GM19240 (cell line): Measurements from ENCODE around the gene CLDN4.
"Not testable (repeated sequence)": the region's sequence is repeated elsewhere in the genome, so short reads cannot be mapped to it uniquely, and the experiment has no call there.

Experiments used
- DNase-seq: peaks from one replicate; pipeline ENCODE4 v3.0.0; 2011; ENCODE audit warnings: low spot score; ENCODE audit not compliant: insufficient read length

The CLDN4 gene

DNA sequence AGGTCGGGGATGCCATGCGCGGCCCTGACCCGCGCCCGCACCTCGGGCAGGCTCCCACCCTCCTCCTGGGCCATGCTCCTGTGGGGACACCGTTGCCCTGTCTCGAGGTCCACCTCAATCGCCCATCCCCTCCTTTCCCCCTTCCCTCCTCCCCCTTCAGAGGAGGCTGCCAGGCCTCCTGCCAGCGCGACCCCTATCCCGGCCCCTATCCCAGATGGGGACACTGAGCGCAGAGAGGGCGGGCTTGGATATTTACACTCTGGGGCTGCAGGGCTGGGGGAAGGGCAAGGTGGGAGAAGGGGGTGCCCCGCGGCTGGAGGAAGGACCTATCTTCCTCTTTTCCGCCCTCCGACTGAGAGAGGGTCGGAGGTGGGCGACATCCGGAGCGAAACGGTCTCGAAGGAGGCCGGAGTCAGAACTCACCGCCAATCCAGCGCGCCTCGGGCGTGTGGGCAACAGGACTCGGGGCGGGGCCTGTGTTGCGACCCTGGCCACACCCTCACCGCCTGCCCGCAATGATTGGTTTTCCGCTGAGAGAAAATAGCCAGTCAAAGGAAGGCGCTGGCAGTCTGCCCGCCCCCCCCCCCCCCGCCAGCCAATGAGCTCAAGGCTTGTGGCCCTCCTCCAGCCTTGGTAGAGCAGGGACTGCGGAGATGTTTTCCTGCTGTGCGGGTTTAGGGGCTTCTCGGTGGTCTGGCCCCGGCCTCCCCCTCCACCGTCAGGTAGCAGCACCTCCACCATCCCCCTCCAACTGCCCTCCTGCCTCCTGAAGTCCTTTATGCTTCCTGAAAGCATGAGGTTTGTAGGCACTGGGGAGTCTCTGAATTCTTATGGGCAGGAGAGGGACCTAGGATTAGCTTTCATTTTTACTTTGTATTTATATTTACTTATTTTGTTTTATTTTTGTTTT, 11.5 kb downstream of the CLDN4 start, which contains the start of gene METTL27:
Gene METTL27 (minus strand): TSS at position 450 of the 910 bp plus-strand sequence. CDS start 376 bp downstream, at position 74.
- peak; percentile 98 for DNase-seq

DNA sequence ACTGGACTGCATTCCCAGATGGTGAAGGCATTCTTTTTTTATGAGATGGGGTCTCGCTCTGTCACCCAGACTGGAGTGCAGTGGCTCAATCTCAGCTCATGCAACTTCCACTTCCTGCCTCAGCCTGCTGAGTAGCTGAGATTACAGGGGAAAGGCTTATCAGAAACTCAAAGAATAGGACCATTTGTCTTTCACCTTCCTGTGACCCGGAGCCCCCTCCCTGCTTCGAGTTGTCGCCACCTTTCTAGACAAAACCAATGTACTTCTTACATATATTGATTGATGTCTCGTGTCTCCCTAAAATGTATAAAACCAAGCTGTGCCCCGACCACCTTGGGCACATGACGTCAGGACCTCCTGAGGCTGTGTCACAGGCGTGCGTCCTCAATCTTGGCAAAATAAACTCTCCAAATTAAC, 13.3 kb downstream of the CLDN4 start:
- DNase-seq: no peak

- DNase-seq: no peak
These were observed 14.2 kb downstream of the CLDN4 start for GRCh38 chr7:73844848-73845460.

DNA sequence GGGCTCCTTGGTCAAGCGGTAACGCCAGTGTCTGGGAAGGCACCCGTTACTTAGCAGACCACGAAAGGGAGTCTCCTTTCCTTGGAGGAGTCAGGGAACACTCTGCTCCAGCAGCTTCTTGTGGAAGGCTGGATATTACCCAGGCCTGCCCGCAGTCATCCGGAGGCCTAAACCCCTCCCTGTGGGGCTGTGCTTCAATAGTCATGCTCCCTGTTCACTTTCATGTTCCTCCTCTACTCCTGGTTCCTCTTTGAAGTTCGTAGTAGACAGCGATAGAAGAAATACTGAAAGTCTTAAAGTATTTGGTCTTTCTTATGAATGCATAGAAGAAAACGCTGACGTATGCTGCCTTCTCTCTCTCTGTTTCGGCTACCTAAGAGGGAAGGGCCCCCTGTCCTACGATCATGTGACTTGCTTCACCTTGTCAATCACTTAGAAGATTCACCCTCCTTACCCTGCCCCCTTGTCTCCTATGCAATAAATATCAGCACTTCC, 15.0 kb downstream of the CLDN4 start:
- DNase-seq: not testable (repeated sequence)

- no peak for DNase-seq
These were observed 17.3 kb downstream of the CLDN4 start for GRCh38 chr7:73847941-73848723.

- no peak for DNase-seq
These were observed 20.0 kb downstream of the CLDN4 start for GRCh38 chr7:73850781-73851207.

- no peak for DNase-seq
These were observed 20.9 kb downstream of the CLDN4 start for GRCh38 chr7:73851410-73852338.

DNA sequence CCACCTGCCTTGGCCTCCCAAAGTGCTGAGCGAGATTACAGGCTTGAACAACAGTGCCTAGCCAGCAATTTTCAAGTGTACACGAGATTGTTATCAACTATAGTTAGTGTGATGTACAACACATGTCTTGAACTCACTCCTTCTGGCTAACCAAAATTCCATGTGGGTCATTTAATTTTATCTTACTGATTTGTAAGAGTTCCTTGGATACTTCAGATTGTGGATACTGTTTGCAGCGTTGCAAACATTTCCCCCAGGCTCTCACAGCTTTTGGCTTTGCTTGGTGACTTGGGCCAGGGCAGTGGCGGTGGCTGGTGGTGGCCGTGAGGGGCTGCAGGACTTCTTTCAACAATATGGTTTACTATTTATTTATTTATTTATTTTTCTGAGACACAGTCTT, 21.7 kb downstream of the CLDN4 start:
- DNase-seq: no peak

DNA sequence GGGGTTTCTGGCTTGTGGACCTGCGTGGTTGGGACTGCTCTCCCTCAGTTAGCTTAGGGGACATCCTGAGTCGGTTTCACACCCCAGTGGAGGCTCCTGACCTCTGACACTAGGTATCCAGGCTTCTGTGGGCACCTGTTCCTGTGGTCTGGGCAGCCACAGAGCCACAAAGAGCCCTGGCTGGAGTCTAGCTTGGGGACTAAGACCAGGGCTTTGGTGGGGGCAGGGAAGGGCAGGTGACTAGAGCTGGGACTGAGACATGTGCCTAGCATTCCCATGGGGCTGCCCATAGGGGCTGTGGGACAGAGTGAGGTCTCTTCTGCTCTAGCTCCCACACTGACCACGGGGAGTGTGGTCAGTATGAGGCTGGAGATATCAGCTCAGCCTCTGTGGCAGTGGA, 26.1 kb downstream of the CLDN4 start:
- no peak for DNase-seq

DNA sequence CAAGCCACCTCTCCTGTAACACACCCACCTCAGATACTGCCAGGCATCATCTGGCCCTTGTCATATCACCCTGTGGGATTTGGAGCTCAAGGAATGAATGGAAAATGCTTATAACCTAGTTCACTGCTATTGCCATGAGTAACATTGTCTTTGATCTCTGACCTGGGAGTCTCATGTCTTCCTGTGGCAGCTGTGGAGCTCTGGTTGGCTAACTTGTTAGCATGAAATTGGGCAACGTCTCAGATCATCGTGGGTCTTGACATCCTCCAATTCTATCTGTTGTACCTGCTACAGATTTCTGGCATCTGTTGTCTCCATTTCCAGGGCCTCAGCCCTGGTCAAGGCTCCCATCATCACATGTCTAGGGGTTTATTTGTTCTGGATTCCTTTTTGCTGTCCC, 28.0 kb downstream of the CLDN4 start:
- DNase-seq: no peak

GRCh38 chr7:73860859-73861258, 30.1 kb downstream of the CLDN4 start, which contains the start of gene TMEM270:
Gene TMEM270, plus strand, starts transcription at chr7:73861159. Its CDS starts 36 bp downstream, at chr7:73861195.
- no peak for DNase-seq

- DNase-seq: no peak
These were observed 30.5 kb downstream of the CLDN4 start for GRCh38 chr7:73861305-73861704.

- no peak for DNase-seq
These were observed 34.4 kb downstream of the CLDN4 start for GRCh38 chr7:73864981-73865711.

DNA sequence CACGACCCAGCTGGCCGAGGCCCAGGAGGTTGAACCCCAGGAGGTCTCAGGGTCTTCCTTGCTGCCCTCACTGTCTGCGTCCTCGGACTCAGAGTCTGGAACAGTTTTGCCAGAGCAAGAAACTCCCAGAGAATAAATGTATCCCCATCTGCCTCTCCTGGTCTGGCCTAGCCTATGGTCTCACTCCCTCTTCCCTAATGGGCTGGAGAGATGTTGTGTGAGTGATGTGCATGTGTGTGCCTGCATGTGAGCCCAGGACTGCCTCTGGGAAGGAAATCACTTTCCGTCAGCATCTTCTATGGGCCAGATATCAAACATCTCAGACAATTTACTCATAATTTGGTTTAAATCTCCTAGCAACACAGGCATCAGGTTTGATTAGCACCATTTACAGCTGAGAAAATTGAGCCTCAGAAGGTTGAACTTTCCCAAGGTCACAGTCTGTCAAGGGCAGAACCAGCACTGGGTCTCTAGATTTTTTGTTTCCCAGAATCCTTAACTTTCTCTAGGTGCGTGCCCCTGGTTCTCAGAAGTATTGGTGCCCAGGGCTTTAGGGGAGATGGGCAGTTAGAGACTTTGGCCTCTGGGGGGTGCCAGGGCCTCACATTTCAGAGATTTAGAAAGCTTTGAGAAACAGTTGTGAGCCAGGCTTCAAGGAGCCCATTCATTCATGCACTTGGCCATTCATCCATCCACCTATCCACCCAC, 35.1 kb downstream of the CLDN4 start:
- no peak for DNase-seq

DNA sequence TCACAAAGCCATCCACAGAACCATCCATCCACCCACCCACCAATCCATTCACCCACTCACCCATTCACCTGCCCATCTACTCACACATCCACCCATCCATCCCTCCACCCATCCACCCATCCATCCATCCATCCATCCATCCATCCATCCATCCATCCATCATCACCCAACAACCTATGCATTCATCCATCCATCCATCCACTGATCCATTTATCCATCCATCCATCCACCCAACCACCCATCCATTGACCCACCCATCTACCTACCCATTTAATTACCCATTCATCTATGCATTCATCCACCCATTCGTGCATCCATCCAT, 35.6 kb downstream of the CLDN4 start:
- no peak for DNase-seq

DNA sequence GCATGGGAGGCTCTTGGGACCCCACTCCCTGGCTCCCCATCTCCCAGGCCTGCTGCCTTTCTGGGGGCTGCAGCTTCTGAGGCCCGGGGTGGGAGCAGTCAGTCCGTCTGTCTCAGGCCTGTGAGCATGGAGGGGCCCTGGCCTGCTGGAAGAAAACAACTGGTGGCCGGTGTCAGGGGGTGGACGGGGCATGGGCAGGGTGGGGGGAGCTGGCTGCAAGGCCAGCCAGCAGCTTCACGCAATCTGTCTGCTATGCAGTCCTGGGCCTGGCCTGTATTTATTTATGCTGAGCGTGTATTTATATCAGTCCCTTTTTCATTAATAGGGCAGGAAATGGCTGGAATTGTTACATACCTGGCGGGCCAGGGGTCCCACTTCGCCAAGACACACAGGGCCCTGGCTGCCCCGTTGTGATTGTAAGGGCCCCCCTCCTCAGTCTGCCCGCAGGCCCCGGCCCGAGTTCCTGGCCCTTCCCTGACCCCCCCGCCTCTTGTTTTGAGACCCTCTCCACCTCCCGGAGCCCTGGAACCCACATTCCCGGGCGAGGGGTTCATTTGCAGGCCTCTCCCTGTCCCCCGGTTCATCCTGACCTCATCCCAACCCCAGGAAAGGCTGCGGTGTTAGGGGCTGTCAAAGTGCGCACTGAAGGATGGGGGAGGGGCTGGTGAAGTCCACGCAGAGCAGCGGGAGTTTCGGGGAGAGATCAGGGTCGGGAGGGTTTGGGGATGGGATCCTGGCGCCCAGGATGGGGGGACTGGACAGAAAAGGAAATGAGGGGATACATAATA, 38.4 kb downstream of the CLDN4 start:
- DNase-seq: no peak

DNA sequence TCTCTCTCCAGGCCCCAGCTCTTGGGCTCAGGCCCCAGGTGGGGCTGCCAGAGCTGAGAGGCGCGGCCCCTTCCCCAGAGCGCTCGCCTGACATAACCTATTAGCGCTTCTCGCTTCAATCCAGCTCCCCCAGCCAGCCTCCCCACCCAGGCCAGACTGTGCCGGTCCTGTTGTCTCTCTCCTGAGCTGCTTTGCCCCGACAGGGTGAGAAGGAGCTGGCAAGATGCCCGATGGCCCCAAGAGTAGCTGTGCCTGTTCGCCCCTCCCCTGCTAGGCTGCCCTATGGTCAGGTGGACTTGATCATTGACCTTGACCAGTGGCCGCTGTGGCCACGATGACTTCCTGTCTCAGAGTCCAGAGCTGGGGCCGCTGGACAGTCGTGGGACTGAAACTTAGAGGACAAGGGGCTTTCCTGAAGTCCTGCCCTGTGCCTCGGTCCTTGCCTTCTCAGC, 39.3 kb downstream of the CLDN4 start:
- DNase-seq: no peak
